HepG2 (cell line): Measurements from ENCODE around the gene KRT76. TPM values are rescaled to one million over a fixed set of nuclear protein-coding genes. Genes with fewer than 3 reads are reported as not detected.

Experiments
- ATAC-seq: fragments of 200-7000 bp; cut with Tn5 transposase; 3 replicates; pipeline ENCODE4 v1.9.1; 2020; ENCODE audit warnings: mild to moderate bottlenecking, moderate library complexity
- BruUV-seq: library from RNA; stranded (reverse); fragments of 400-500 nt; replicated peaks from 2 replicates; lab custom pipeline; 2021; lab: Mats Ljungman, UMichigan
- CTCF ChIA-PET: fragments of 300-600 bp; formaldehyde crosslinking; extraction: SDS; loops from one replicate; lab custom pipeline; 2021; ENCODE audit warnings: low total read pairs, inconsistent platforms, low intra/inter-chr PET ratio; lab: Yijun Ruan, JAX
- POLR2A ChIA-PET: fragments of 350-600 bp; sonication (Branson Sonifier 250); formaldehyde crosslinking; loops from one replicate; lab custom pipeline; 2020; ENCODE audit warnings: antibody characterized with exemption, inconsistent platforms; lab: Yijun Ruan, JAX
- DNase-seq: peaks from one replicate; pipeline ENCODE4 v3.0.0-alpha.2; 2015; ENCODE audit warnings: low spot score
- FAIRE-seq: peaks from 3 replicates; lab custom pipeline; 2011; peaks lifted over from hg19 to GRCh38; lab: Jason Lieb, UNC
- H2AFZ ChIP-seq: one replicate; pipeline ENCODE4 v1.6.1; 2011; ENCODE audit warnings: low read length, inconsistent platforms
- H3K27ac ChIP-seq: fragments of 300-600 bp; 3 replicates; pipeline ENCODE4 v1.8.0; 2011; ENCODE audit warnings: mixed run types, mild to moderate bottlenecking, mixed read lengths, low read length, inconsistent platforms; ENCODE audit not compliant: insufficient read depth; ENCODE audit errors: extremely low read length
- H3K27me3 ChIP-seq, 2 experiments: fragments of 200-600 bp in 1 of 2; 2 replicates in 1 of 2; 3 replicates in 1 of 2; pipeline versions ENCODE4 v1.6.0 to v1.8.0; 2011; ENCODE audit warnings: low read length in 2 of 2, mild to moderate bottlenecking in 2 of 2, moderate library complexity in 2 of 2, inconsistent platforms in 1 of 2; ENCODE audit not compliant: insufficient read depth in 2 of 2, control insufficient read depth in 1 of 2
- H3K36me3 ChIP-seq, 2 experiments: fragments of 200-600 bp in 1 of 2; replicated peaks in 1 of 2; 2 replicates in 1 of 2; 3 replicates in 1 of 2; pipeline versions ENCODE4 v1.5.1 to v1.8.0; 2011; ENCODE audit warnings: low read length in 2 of 2, inconsistent platforms in 1 of 2; ENCODE audit not compliant: insufficient read depth in 2 of 2, control insufficient read depth in 1 of 2
- H3K4me1 ChIP-seq: 2 replicates; pipeline ENCODE4 v1.5.1; 2012; ENCODE audit warnings: low read length, inconsistent platforms; ENCODE audit not compliant: insufficient read depth
- H3K4me2 ChIP-seq: 2 replicates; pipeline ENCODE4 v1.6.0; 2011; ENCODE audit warnings: low read depth, low read length, inconsistent platforms
- H3K4me3 ChIP-seq, 3 experiments: fragments of 200-600 bp in 1 of 3; sonication (generic), shearing (Covaris generic) in 1 of 3; replicated peaks in 1 of 3; 2 replicates each; pipeline ENCODE4 v1.5.1; 2011 to 2016; ENCODE audit warnings: low read length in 3 of 3, inconsistent platforms in 2 of 3, low read depth in 2 of 3, mild to moderate bottlenecking in 2 of 3, control low read depth in 1 of 3, mixed read lengths in 1 of 3; ENCODE audit not compliant: insufficient read depth in 1 of 3
- H3K79me2 ChIP-seq: one replicate; pipeline ENCODE4 v1.6.1; 2011; ENCODE audit warnings: low read length, inconsistent platforms; ENCODE audit not compliant: insufficient read depth
- H3K9ac ChIP-seq: 2 replicates; pipeline ENCODE4 v1.6.0; 2011; ENCODE audit warnings: mild to moderate bottlenecking, low read depth, low read length, inconsistent platforms; ENCODE audit not compliant: insufficient read depth
- H3K9me3 ChIP-seq: 2 replicates; pipeline ENCODE4 v1.5.1; 2012; ENCODE audit warnings: mild to moderate bottlenecking, low read length
- H4K20me1 ChIP-seq: 2 replicates; pipeline ENCODE4 v1.6.0; 2011; ENCODE audit warnings: inconsistent platforms, mild to moderate bottlenecking, low read length, moderate library complexity; ENCODE audit not compliant: insufficient read depth
- ZNF18 ChIP-seq: sonication (generic); formaldehyde crosslinking; IDR thresholded peaks from 2 replicates; pipeline ENCODE4 v1.8.0; 2022; ENCODE audit warnings: mild to moderate bottlenecking, missing genetic modification reagents; ENCODE audit not compliant: insufficient replicate concordance
- ZNF800 ChIP-seq: sonication (generic); formaldehyde crosslinking; IDR thresholded peaks from 2 replicates; pipeline ENCODE4 v1.4.0; 2020; ENCODE audit warnings: missing genetic modification reagents
- WGBS: methylation state at CpG from one replicate; pipeline ENCODE4 v1.1.6; 2017; ENCODE audit warnings: low lambda C conversion rate; 5-methylcytosine and 5-hydroxymethylcytosine counted together
- in situ Hi-C: cut with HindIII; loops from 2 replicates; pipeline ENCODE4 v1.10.0; 2017; ENCODE audit warnings: low pct_unique_long_range_greater_than_20kb; ENCODE audit not compliant: extremely low pct_ligation_motif_present
- intact Hi-C: fragments of 100-400 bp; cut with micrococcal nuclease; formaldehyde crosslinking; loops from one replicate; pipeline ENCODE4 v1.10.0; 2022; ENCODE audit not compliant: unreplicated experiment
- polyA plus RNA-seq, 8 experiments: library from polyadenylated mRNA; depleted of rRNA in 3 of 8; stranded (reverse) in 7 of 8; unstranded in 1 of 8; fragments of >200 nt; fragmentation: Illumina TruSeq in 4 of 8; extraction: Trizol in 4 of 8; gene quantifications; 2 replicates each; pipeline versions ENCODE4 v1.2.1 to v1.2.3, GENCODE V29; 2011 to 2016; ENCODE audit warnings: low read depth in 4 of 8, missing spikeins in 1 of 8, mixed read lengths in 1 of 8; ENCODE audit not compliant: insufficient read depth in 1 of 8
- total RNA-seq, 5 experiments: library from RNA; depleted of rRNA; stranded (reverse); fragments of >200 nt; fragmentation: Illumina TruSeq; extraction: Trizol; gene quantifications; 2 replicates each; pipeline ENCODE4 v1.2.3, GENCODE V29; 2016; ENCODE audit warnings: low read depth in 1 of 5

KRT76 gene
- total and polyA plus RNA-seq, 2 of the 13 experiments (the other 11 are each of a cell fraction or from before 2014, with no cell fraction given) = not detected

GRCh38 chr12:52742196-52742580, 35.0 kb downstream of the KRT76 start:
- no TSS peak for BruUV-seq
- no peak overlapping the region for H3K4me2 ChIP-seq
- ATAC-seq = no peak
- no peak overlapping the region for H3K9ac ChIP-seq
- H2AFZ ChIP-seq = no peak overlapping the region
- no peaks in the 10 kb centered on the region; the same call in 1 of the 2 replicates for H4K20me1 ChIP-seq
- no peaks in the 10 kb centered on the region for H3K9me3 ChIP-seq
- intact Hi-C loops (no loop called here), in situ Hi-C loops (no loop called here)
- WGBS = 7% methylated on average over 2 of the region's 7 CpGs
- H3K27ac ChIP-seq = no peak overlapping the region
- CTCF ChIA-PET = no interaction called here
- no peak for TF ChIP-seq ZNF800 (CRISPR knock-in tag)
- TF ChIP-seq ZNF18 (CRISPR knock-in tag) = no peak
- no peak overlapping the region for H3K4me3 ChIP-seq
- POLR2A ChIA-PET = no interaction called here
- DNase-seq = no peak
- no peak for FAIRE-seq
- no peaks in the 10 kb centered on the region for H3K36me3 ChIP-seq
- H3K27me3 ChIP-seq = peaks cover 1 to 3% of the 10 kb centered on the region in 2 experiments; a peak in 2 of 5 replicates
- H3K79me2 ChIP-seq = no peaks in the 10 kb centered on the region
- H3K4me1 ChIP-seq = no peaks in the 10 kb centered on the region
